Lower lobe of right lung (tissue), 2 donors: Measurements from ENCODE around the gene EID2B. TPM values are rescaled to one million over a fixed set of nuclear protein-coding genes. Genes with fewer than 3 reads are reported as not detected.

Experiments
- ATAC-seq, 2 donors: fragments of 200-7000 bp; cut with Tn5 transposase; one replicate each; pipeline ENCODE4 v1.9.1; 2020 to 2022; ENCODE audit warnings: mild to moderate bottlenecking in 2 of 2, moderate library complexity in 2 of 2
- DNase-seq: peaks from one replicate; pipeline ENCODE4 v3.0.0-alpha.2; 2020
- H3K27ac ChIP-seq: fragments of 200-600 bp; one replicate; pipeline ENCODE4 v1.8.0; 2022
- H3K27me3 ChIP-seq: fragments of 200-600 bp; one replicate; pipeline ENCODE4 v1.8.0; 2022; ENCODE audit warnings: low read depth
- H3K36me3 ChIP-seq: fragments of 200-600 bp; one replicate; pipeline ENCODE4 v1.8.0; 2022; ENCODE audit warnings: mild to moderate bottlenecking
- H3K4me1 ChIP-seq: fragments of 200-600 bp; one replicate; pipeline ENCODE4 v1.8.0; 2022
- H3K4me3 ChIP-seq: fragments of 200-600 bp; one replicate; pipeline ENCODE4 v1.8.0; 2022; ENCODE audit warnings: mild to moderate bottlenecking
- H3K9me3 ChIP-seq: fragments of 200-600 bp; one replicate; pipeline ENCODE4 v1.8.0; 2022
- CTCF ChIP-seq: fragments of 200-600 bp; IDR thresholded peaks from one replicate; pipeline ENCODE4 v1.8.0; 2022; ENCODE audit warnings: antibody characterized with exemption, mild to moderate bottlenecking
- intact Hi-C: fragments of 100-400 bp; cut with DNase I; formaldehyde crosslinking; loops from one replicate; pipeline ENCODE4 v1.11.0; 2022
- total RNA-seq: library from RNA; stranded (reverse); fragmentation: NEBNext Ultra II Directional; extraction: Animal tissue kit (Norgen Biotek cat#: 25700); gene quantifications from one replicate; pipeline ENCODE4 v1.2.1, GENCODE V29; 2021
- donor health status: DM: no; HTN: yes; CAD: no; lungs with severe emphysema.

EID2B gene
- total RNA-seq, 1 donor from 2014 or later: 3.7 TPM

GRCh38 chr19:39550197-39550596 lies 17.5 kb upstream of the EID2B start:
- H3K27ac ChIP-seq: no peak overlapping the region
- no peaks in the 10 kb centered on the region for H3K9me3 ChIP-seq
- no peaks in the 10 kb centered on the region for H3K36me3 ChIP-seq
- no peak for DNase-seq
- H3K27me3 ChIP-seq: no peaks in the 10 kb centered on the region
- intact Hi-C loops: loop anchor here (10.0 kb wide), 1 partner anchor 125 kb away; no protein-coding TSS in a partner anchor
- H3K4me3 ChIP-seq: no peak overlapping the region
- peaks cover 7% of the 10 kb centered on the region for H3K4me1 ChIP-seq
- no peak for TF ChIP-seq CTCF
- ATAC-seq: no peak

- H3K4me1 ChIP-seq: peaks cover 2% of the 10 kb centered on the region
- DNase-seq: no peak
- ATAC-seq: no peak
- no peaks in the 10 kb centered on the region for H3K36me3 ChIP-seq
- H3K27me3 ChIP-seq: peaks cover 4% of the 10 kb centered on the region
- H3K9me3 ChIP-seq: no peaks in the 10 kb centered on the region
- TF ChIP-seq CTCF: no peak
- H3K27ac ChIP-seq: no peak overlapping the region
- intact Hi-C loops: no loop called here
- H3K4me3 ChIP-seq: no peak overlapping the region
Observed at GRCh38 chr19:39546599-39546998, 13.9 kb upstream of the EID2B start.

GRCh38 chr19:39544911-39545310 lies 12.3 kb upstream of the EID2B start:
- intact Hi-C loops: no loop called here
- H3K27ac ChIP-seq: no peak overlapping the region
- no peak for TF ChIP-seq CTCF
- ATAC-seq (no peak), DNase-seq (no peak)
- no peaks in the 10 kb centered on the region for H3K36me3 ChIP-seq
- H3K27me3 ChIP-seq: peaks cover 4% of the 10 kb centered on the region
- H3K4me1 ChIP-seq: peaks cover 5% of the 10 kb centered on the region
- no peaks in the 10 kb centered on the region for H3K9me3 ChIP-seq
- no peak overlapping the region for H3K4me3 ChIP-seq

GRCh38 chr19:39544226-39544903 lies 11.7 kb upstream of the EID2B start:
- Histone ChIP-seq H3K9me3 (no peaks in the 10 kb centered on the region), H3K4me1 (peaks cover 5% of the 10 kb centered on the region), H3K4me3 (no peak overlapping the region), H3K27me3 (peaks cover 4% of the 10 kb centered on the region), H3K36me3 (no peaks in the 10 kb centered on the region), H3K27ac (no peak overlapping the region)
- DNase-seq (no peak), ATAC-seq (no peak)
- intact Hi-C loops: no loop called here
- no peak for TF ChIP-seq CTCF

- H3K27ac ChIP-seq: no peak overlapping the region
- no peak for DNase-seq
- intact Hi-C loops: no loop called here
- peaks cover 14% of the 10 kb centered on the region for H3K4me1 ChIP-seq
- no peak for ATAC-seq
- no peak overlapping the region for H3K4me3 ChIP-seq
- H3K27me3 ChIP-seq: peaks cover 4% of the 10 kb centered on the region
- no peaks in the 10 kb centered on the region for H3K36me3 ChIP-seq
- H3K9me3 ChIP-seq: no peaks in the 10 kb centered on the region
- TF ChIP-seq CTCF: no peak
Observed at GRCh38 chr19:39543477-39543857, 10.8 kb upstream of the EID2B start.
